K562 (cell line): Measurements from ENCODE around the gene TIMM17A. TPM values are rescaled to one million over a fixed set of nuclear protein-coding genes. Genes with fewer than 3 reads are reported as not detected.

ENCODE experiments used
- DIDO1 ChIP-seq: fragments of 450-650 bp; IDR thresholded peaks from 2 replicates; pipeline ENCODE4 v1.6.1; 2016; ENCODE audit warnings: low read depth, missing biosample characterization, missing genetic modification characterization
- E2F3 ChIP-seq: fragments of 250-450 bp; sonication (Bioruptor Pico); IDR thresholded peaks from 2 replicates; pipeline ENCODE4 v1.4.0; 2020; ENCODE audit warnings: mild to moderate bottlenecking
- JUNB ChIP-seq: fragments of 450-650 bp; formaldehyde crosslinking; conservative IDR thresholded peaks from 2 replicates; pipeline ENCODE4 v1.4.0; 2020; ENCODE audit warnings: mild to moderate bottlenecking
- NUFIP1 ChIP-seq: fragments of 450-650 bp; IDR thresholded peaks from 2 replicates; pipeline ENCODE4 v1.6.1; 2018; ENCODE audit not compliant: partially characterized antibody
- PHF20 ChIP-seq: fragments of 450-650 bp; IDR thresholded peaks from 2 replicates; pipeline ENCODE4 v1.6.1; 2018; ENCODE audit not compliant: partially characterized antibody
- SMC3 ChIP-seq: conservative IDR thresholded peaks from 2 replicates; pipeline ENCODE4 v1.6.1; 2011; ENCODE audit warnings: low read depth, low read length, improper control_type of control experiment; ENCODE audit not compliant: insufficient read depth
- TSC22D4 ChIP-seq: fragments of 450-650 bp; IDR thresholded peaks from 2 replicates; pipeline ENCODE4 v1.6.1; 2016; ENCODE audit warnings: missing genetic modification characterization, missing biosample characterization, control low read depth
- ZNF143 ChIP-seq: sonication (generic); formaldehyde crosslinking; IDR thresholded peaks from 2 replicates; pipeline ENCODE4 v1.9.0; 2022; ENCODE audit warnings: mild to moderate bottlenecking, missing genetic modification reagents
- ZNF217 ChIP-seq: sonication (generic); formaldehyde crosslinking; IDR thresholded peaks from 2 replicates; pipeline ENCODE4 v1.8.0; 2022; ENCODE audit warnings: mild to moderate bottlenecking, missing genetic modification reagents
- polyA plus RNA-seq, 8 experiments: library from polyadenylated mRNA; depleted of rRNA in 4 of 8; stranded (reverse) in 5 of 8; unstranded in 3 of 8; fragments of >200 nt; fragmentation: Nextera tagmentation in 2 of 8; fragmentation: Illumina TruSeq in 1 of 8; extraction: Ambion mirVana in 2 of 8; extraction: Trizol in 1 of 8; gene quantifications; 2 replicates each; pipeline versions ENCODE4 v1.2.1 to v1.2.3, GENCODE V29; 2011 to 2014; ENCODE audit warnings: inconsistent platforms in 1 of 8, missing spikeins in 1 of 8
- total RNA-seq, 7 experiments: library from RNA; depleted of rRNA in 6 of 7; stranded (reverse); fragments of >200 nt in 6 of 7; fragmentation: Illumina TruSeq in 2 of 7; extraction: Trizol in 2 of 7; gene quantifications; 2 replicates each; pipeline versions ENCODE4 v1.2.1 to v1.2.3, GENCODE V29; 2011 to 2021; ENCODE audit warnings: low replicate concordance in 1 of 7
- TF ChIP-seq, protein P1 (sequence below), 2 experiments: fragments of 450-650 bp; IDR thresholded peaks; 2 replicates each; pipeline ENCODE4 v1.6.1; 2018; ENCODE audit warnings: mild to moderate bottlenecking in 2 of 2, low read depth in 1 of 2; ENCODE audit not compliant: partially characterized antibody in 2 of 2
- TF ChIP-seq, protein P2 (sequence below): sonication (generic); formaldehyde crosslinking; IDR thresholded peaks from 2 replicates; pipeline ENCODE4 v1.8.0; 2023; ENCODE audit warnings: mild to moderate bottlenecking, missing genetic modification reagents
- TF ChIP-seq, protein P3 (sequence below), 2 experiments: fragments of 450-650 bp in 1 of 2; sonication (generic) in 1 of 2; formaldehyde crosslinking in 1 of 2; IDR thresholded peaks in 1 of 2; conservative IDR thresholded peaks in 1 of 2; 2 replicates each; pipeline versions ENCODE4 v1.6.1 to v1.8.1; 2016 to 2023; ENCODE audit warnings: mild to moderate bottlenecking in 2 of 2, moderate library complexity in 2 of 2, inconsistent platforms in 1 of 2, missing genetic modification reagents in 1 of 2
- TF ChIP-seq, protein P4 (sequence below), 2 experiments: IDR thresholded peaks; 2 replicates each; pipeline ENCODE4 v1.6.1; 2012; ENCODE audit warnings: improper control_type of control experiment in 2 of 2, low read depth in 2 of 2, low read length in 2 of 2, borderline replicate concordance in 1 of 2

TIMM17A gene
- total and polyA plus RNA-seq, 9 of the 15 experiments (the other 6 are each of a cell fraction or from before 2014, with no cell fraction given): 116 to 744 (median 180) TPM

DNA sequence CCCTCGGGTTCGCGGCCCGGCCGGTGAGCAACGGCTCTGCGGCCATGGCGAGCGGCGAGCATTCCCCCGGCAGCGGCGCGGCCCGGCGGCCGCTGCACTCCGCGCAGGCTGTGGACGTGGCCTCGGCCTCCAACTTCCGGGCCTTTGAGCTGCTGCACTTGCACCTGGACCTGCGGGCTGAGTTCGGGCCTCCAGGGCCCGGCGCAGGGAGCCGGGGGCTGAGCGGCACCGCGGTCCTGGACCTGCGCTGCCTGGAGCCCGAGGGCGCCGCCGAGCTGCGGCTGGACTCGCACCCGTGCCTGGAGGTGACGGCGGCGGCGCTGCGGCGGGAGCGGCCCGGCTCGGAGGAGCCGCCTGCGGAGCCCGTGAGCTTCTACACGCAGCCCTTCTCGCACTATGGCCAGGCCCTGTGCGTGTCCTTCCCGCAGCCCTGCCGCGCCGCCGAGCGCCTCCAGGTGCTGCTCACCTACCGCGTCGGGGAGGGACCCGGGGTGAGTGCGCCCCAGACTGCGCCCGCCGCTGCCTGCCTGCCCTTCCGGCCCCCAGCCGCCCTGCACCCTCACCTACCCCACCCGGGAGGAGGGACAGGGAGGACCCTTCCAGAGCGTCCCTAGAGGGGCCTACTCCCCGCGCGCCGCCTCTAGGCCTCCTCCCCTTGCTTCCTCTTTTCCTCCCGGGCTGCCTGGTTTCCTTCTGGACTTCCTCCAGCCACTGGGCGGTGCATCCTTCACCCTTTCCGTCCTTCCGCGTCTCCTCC lies 27.5 kb downstream of the TIMM17A start, which contains the start of gene RNPEP (continued):
- TF ChIP-seq, protein P1, sequence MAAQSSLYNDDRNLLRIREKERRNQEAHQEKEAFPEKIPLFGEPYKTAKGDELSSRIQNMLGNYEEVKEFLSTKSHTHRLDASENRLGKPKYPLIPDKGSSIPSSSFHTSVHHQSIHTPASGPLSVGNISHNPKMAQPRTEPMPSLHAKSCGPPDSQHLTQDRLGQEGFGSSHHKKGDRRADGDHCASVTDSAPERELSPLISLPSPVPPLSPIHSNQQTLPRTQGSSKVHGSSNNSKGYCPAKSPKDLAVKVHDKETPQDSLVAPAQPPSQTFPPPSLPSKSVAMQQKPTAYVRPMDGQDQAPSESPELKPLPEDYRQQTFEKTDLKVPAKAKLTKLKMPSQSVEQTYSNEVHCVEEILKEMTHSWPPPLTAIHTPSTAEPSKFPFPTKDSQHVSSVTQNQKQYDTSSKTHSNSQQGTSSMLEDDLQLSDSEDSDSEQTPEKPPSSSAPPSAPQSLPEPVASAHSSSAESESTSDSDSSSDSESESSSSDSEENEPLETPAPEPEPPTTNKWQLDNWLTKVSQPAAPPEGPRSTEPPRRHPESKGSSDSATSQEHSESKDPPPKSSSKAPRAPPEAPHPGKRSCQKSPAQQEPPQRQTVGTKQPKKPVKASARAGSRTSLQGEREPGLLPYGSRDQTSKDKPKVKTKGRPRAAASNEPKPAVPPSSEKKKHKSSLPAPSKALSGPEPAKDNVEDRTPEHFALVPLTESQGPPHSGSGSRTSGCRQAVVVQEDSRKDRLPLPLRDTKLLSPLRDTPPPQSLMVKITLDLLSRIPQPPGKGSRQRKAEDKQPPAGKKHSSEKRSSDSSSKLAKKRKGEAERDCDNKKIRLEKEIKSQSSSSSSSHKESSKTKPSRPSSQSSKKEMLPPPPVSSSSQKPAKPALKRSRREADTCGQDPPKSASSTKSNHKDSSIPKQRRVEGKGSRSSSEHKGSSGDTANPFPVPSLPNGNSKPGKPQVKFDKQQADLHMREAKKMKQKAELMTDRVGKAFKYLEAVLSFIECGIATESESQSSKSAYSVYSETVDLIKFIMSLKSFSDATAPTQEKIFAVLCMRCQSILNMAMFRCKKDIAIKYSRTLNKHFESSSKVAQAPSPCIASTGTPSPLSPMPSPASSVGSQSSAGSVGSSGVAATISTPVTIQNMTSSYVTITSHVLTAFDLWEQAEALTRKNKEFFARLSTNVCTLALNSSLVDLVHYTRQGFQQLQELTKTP (IDR thresholded peaks at IDR 0.05; ENCODE audit: low read depth in 1 of 2, partially characterized antibody in 2 of 2): no peak
- no peak for TF ChIP-seq E2F3 (CRISPR knock-in tag)
- TF ChIP-seq TSC22D4 (tag): no peak
- peak; percentile 69; the same call in 1 of the 2 replicates for TF ChIP-seq DIDO1
- TF ChIP-seq PHF20: peak; percentile 93
- TF ChIP-seq NUFIP1: peak; percentile 11
- TF ChIP-seq, protein P2, sequence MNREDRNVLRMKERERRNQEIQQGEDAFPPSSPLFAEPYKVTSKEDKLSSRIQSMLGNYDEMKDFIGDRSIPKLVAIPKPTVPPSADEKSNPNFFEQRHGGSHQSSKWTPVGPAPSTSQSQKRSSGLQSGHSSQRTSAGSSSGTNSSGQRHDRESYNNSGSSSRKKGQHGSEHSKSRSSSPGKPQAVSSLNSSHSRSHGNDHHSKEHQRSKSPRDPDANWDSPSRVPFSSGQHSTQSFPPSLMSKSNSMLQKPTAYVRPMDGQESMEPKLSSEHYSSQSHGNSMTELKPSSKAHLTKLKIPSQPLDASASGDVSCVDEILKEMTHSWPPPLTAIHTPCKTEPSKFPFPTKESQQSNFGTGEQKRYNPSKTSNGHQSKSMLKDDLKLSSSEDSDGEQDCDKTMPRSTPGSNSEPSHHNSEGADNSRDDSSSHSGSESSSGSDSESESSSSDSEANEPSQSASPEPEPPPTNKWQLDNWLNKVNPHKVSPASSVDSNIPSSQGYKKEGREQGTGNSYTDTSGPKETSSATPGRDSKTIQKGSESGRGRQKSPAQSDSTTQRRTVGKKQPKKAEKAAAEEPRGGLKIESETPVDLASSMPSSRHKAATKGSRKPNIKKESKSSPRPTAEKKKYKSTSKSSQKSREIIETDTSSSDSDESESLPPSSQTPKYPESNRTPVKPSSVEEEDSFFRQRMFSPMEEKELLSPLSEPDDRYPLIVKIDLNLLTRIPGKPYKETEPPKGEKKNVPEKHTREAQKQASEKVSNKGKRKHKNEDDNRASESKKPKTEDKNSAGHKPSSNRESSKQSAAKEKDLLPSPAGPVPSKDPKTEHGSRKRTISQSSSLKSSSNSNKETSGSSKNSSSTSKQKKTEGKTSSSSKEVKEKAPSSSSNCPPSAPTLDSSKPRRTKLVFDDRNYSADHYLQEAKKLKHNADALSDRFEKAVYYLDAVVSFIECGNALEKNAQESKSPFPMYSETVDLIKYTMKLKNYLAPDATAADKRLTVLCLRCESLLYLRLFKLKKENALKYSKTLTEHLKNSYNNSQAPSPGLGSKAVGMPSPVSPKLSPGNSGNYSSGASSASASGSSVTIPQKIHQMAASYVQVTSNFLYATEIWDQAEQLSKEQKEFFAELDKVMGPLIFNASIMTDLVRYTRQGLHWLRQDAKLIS: peak; percentile 91
- TF ChIP-seq, protein P3, sequence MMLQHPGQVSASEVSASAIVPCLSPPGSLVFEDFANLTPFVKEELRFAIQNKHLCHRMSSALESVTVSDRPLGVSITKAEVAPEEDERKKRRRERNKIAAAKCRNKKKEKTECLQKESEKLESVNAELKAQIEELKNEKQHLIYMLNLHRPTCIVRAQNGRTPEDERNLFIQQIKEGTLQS (IDR thresholded peaks at IDR 0.05): no peak
- TF ChIP-seq, protein P3 (CRISPR knock-in tag; conservative IDR thresholded peaks at IDR 0.05): no peak
- 0 out of 2 replicates have a peak, but pooled peaks have one; percentile 7 for TF ChIP-seq SMC3
- TF ChIP-seq, protein P4, sequence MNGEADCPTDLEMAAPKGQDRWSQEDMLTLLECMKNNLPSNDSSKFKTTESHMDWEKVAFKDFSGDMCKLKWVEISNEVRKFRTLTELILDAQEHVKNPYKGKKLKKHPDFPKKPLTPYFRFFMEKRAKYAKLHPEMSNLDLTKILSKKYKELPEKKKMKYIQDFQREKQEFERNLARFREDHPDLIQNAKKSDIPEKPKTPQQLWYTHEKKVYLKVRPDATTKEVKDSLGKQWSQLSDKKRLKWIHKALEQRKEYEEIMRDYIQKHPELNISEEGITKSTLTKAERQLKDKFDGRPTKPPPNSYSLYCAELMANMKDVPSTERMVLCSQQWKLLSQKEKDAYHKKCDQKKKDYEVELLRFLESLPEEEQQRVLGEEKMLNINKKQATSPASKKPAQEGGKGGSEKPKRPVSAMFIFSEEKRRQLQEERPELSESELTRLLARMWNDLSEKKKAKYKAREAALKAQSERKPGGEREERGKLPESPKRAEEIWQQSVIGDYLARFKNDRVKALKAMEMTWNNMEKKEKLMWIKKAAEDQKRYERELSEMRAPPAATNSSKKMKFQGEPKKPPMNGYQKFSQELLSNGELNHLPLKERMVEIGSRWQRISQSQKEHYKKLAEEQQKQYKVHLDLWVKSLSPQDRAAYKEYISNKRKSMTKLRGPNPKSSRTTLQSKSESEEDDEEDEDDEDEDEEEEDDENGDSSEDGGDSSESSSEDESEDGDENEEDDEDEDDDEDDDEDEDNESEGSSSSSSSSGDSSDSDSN (IDR thresholded peaks at IDR 0.05; ENCODE audit: borderline replicate concordance in 1 of 2, low read depth in 2 of 2, low read length in 2 of 2): peak; percentile 92 to 98
- no peak for TF ChIP-seq ZNF143 (CRISPR knock-in tag)
- TF ChIP-seq JUNB (CRISPR knock-in tag): no peak; the same call in 1 of the 2 replicates
- TF ChIP-seq ZNF217 (CRISPR knock-in tag): no peak
